K562 (cell line): ENCODE data around the gene SNRNP48. TPM values are rescaled to one million over a fixed set of nuclear protein-coding genes. Genes with fewer than 3 reads are reported as not detected.
A peak's percentile ranks its signal among the peaks of the same experiment; 100 is the strongest.

Experiments used
- BDP1 ChIP-seq: IDR thresholded peaks from 3 replicates; pipeline ENCODE4 v1.6.1; 2011; ENCODE audit not compliant: insufficient read length, insufficient read depth
- BMI1 ChIP-seq: fragments of 150-350 bp; IDR thresholded peaks from 2 replicates; pipeline ENCODE4 v1.6.1; 2014; ENCODE audit warnings: low read length
- CHCHD3 ChIP-seq: fragments of 250-450 bp; sonication (Bioruptor Pico); IDR thresholded peaks from 2 replicates; pipeline ENCODE4 v2.1.2; 2022; ENCODE audit warnings: mild to moderate bottlenecking
- HDAC1 ChIP-seq, 2 experiments: fragments of 450-650 bp; IDR thresholded peaks; 2 replicates each; pipeline ENCODE4 v1.6.1; 2016 to 2017; ENCODE audit warnings: inconsistent platforms in 1 of 2, mild to moderate bottlenecking in 1 of 2, moderate library complexity in 1 of 2
- HSF4 ChIP-seq: fragments of 250-450 bp; sonication (Bioruptor Pico); IDR thresholded peaks from 2 replicates; pipeline ENCODE4 v2.1.2; 2022; ENCODE audit warnings: mild to moderate bottlenecking, moderate library complexity, borderline replicate concordance
- IFI16 ChIP-seq: fragments of 250-450 bp; sonication (Bioruptor Pico); IDR thresholded peaks from 2 replicates; pipeline ENCODE4 v2.1.2; 2022; ENCODE audit warnings: mild to moderate bottlenecking, inconsistent platforms
- NELFE ChIP-seq: IDR thresholded peaks from 2 replicates; pipeline ENCODE4 v1.6.1; 2011; ENCODE audit warnings: mild to moderate bottlenecking; ENCODE audit not compliant: insufficient read depth, insufficient read length
- PRPF4 ChIP-seq: fragments of 200-400 bp; formaldehyde crosslinking; IDR thresholded peaks from one replicate; pipeline ENCODE4 v1.6.1; 2017; ENCODE audit warnings: low read length, low read depth, mild to moderate bottlenecking; ENCODE audit not compliant: insufficient read depth, poor library complexity, severe bottlenecking
- RBM39 ChIP-seq: fragments of 200-400 bp; formaldehyde crosslinking; optimal IDR thresholded peaks from 2 replicates; pipeline ENCODE3; 2018; ENCODE audit warnings: low read depth, low read length
- SRSF7 ChIP-seq: fragments of 200-400 bp; formaldehyde crosslinking; optimal IDR thresholded peaks from 2 replicates; pipeline ENCODE3; 2017; ENCODE audit warnings: mild to moderate bottlenecking, low read depth, low read length
- TRIM28 ChIP-seq: fragments of 450-650 bp; IDR thresholded peaks from 2 replicates; pipeline ENCODE4 v1.6.1; 2017
- ZFP30 ChIP-seq: fragments of 250-450 bp; sonication (Bioruptor Pico); IDR thresholded peaks from 2 replicates; pipeline ENCODE4 v1.8.0; 2022; ENCODE audit warnings: moderate library complexity, mild to moderate bottlenecking, inconsistent platforms, borderline replicate concordance
- ZNF174 ChIP-seq: fragments of 250-450 bp; sonication (Bioruptor Pico); IDR thresholded peaks from 2 replicates; pipeline ENCODE4 v1.4.0; 2020; ENCODE audit warnings: mild to moderate bottlenecking
- ZNF282 ChIP-seq: sonication (generic); formaldehyde crosslinking; IDR thresholded peaks from 2 replicates; pipeline ENCODE4 v1.8.1; 2023; ENCODE audit warnings: missing genetic modification reagents
- ZNF324 ChIP-seq: fragments of 250-450 bp; sonication (Bioruptor Pico); IDR thresholded peaks from 2 replicates; pipeline ENCODE4 v1.4.0; 2020; ENCODE audit warnings: mild to moderate bottlenecking
- ZNF444 ChIP-seq: fragments of 250-450 bp; sonication (Bioruptor Pico); IDR thresholded peaks from 2 replicates; pipeline ENCODE4 v1.4.0; 2020; ENCODE audit warnings: mild to moderate bottlenecking, moderate library complexity
- ZNF644 ChIP-seq: fragments of 200-800 bp; sonication (Bioruptor generic); IDR thresholded peaks from 2 replicates; pipeline ENCODE4 v1.6.1; 2016; ENCODE audit warnings: low read depth, missing genetic modification characterization, missing compliant biosample characterization
- polyA plus RNA-seq, 8 experiments: library from polyadenylated mRNA; depleted of rRNA in 4 of 8; stranded (reverse) in 5 of 8; unstranded in 3 of 8; fragments of >200 nt; fragmentation: Nextera tagmentation in 2 of 8; fragmentation: Illumina TruSeq in 1 of 8; extraction: Ambion mirVana in 2 of 8; extraction: Trizol in 1 of 8; gene quantifications; 2 replicates each; pipeline versions ENCODE4 v1.2.1 to v1.2.3, GENCODE V29; 2011 to 2014; ENCODE audit warnings: inconsistent platforms in 1 of 8, missing spikeins in 1 of 8
- total RNA-seq, 7 experiments: library from RNA; depleted of rRNA in 6 of 7; stranded (reverse); fragments of >200 nt in 6 of 7; fragmentation: Illumina TruSeq in 2 of 7; extraction: Trizol in 2 of 7; gene quantifications; 2 replicates each; pipeline versions ENCODE4 v1.2.1 to v1.2.3, GENCODE V29; 2011 to 2021; ENCODE audit warnings: low replicate concordance in 1 of 7
- TF ChIP-seq, protein P1 (sequence below): sonication (generic); formaldehyde crosslinking; IDR thresholded peaks from 2 replicates; pipeline ENCODE4 v1.8.0; 2023; ENCODE audit warnings: mild to moderate bottlenecking, missing genetic modification reagents
- TF ChIP-seq, protein P2 (sequence below): sonication (generic); formaldehyde crosslinking; IDR thresholded peaks from 2 replicates; pipeline ENCODE4 v1.8.0; 2022; ENCODE audit warnings: missing genetic modification reagents, mild to moderate bottlenecking, borderline replicate concordance
- TF ChIP-seq, protein P3 (sequence below): fragments of 450-650 bp; IDR thresholded peaks from 2 replicates; pipeline ENCODE4 v1.6.1; 2016; ENCODE audit warnings: mild to moderate bottlenecking

SNRNP48 gene
- total and polyA plus RNA-seq, 9 of the 15 experiments (the other 6 are each of a cell fraction or from before 2014, with no cell fraction given), result 6.2 to 32.9 (median 18.6) TPM

DNA sequence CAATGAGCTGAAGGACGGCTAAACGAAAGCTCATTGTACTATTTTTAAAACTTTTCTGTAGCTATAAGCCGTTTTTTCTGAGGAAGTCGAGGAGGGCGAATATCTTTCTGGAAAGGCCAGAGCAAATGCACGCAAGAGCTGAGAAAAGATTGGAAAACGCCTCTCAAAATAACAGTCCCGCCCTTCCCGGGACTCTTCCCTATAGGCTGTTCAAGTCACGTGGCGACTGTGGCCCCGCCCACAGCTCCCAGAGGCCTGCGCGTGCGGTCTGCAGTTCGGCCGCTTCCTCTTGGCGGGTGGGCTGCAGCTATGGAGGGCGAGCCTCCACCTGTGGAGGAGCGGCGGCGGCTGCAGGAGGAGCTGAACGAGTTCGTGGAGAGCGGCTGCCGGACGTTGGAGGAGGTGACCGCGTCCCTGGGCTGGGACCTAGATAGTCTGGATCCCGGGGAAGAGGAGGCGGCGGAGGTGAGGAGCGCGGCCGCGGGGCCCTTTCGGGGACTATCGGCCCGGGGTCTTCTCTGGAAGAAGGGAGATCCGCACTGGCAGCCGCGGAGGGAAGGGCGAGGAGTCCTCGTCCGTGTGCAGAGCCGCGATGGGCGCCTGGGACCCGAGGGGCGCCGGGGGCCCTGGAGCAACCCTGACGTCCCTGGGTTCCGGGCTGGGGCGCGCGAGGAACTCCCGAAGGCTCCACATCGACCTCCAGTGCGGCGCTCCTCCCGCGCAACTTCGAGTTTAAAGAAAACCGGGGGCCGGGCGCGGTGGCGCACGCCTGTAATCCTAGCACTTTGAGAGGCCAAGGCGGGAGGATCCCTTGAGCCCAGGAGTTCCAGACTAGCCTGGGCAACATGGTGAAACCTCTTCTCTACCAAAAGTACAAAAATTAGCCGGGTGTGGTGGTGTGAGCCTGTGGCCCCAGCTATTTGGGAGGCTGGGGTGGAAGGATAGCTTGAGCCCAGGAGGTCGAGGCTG, at the start of gene SNRNP48 (continued):
- TF ChIP-seq, protein P1, sequence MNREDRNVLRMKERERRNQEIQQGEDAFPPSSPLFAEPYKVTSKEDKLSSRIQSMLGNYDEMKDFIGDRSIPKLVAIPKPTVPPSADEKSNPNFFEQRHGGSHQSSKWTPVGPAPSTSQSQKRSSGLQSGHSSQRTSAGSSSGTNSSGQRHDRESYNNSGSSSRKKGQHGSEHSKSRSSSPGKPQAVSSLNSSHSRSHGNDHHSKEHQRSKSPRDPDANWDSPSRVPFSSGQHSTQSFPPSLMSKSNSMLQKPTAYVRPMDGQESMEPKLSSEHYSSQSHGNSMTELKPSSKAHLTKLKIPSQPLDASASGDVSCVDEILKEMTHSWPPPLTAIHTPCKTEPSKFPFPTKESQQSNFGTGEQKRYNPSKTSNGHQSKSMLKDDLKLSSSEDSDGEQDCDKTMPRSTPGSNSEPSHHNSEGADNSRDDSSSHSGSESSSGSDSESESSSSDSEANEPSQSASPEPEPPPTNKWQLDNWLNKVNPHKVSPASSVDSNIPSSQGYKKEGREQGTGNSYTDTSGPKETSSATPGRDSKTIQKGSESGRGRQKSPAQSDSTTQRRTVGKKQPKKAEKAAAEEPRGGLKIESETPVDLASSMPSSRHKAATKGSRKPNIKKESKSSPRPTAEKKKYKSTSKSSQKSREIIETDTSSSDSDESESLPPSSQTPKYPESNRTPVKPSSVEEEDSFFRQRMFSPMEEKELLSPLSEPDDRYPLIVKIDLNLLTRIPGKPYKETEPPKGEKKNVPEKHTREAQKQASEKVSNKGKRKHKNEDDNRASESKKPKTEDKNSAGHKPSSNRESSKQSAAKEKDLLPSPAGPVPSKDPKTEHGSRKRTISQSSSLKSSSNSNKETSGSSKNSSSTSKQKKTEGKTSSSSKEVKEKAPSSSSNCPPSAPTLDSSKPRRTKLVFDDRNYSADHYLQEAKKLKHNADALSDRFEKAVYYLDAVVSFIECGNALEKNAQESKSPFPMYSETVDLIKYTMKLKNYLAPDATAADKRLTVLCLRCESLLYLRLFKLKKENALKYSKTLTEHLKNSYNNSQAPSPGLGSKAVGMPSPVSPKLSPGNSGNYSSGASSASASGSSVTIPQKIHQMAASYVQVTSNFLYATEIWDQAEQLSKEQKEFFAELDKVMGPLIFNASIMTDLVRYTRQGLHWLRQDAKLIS (CRISPR knock-in tag), result 0 out of 2 replicates have a peak, but pooled peaks have one; percentile 54
- TF ChIP-seq ZNF282 (CRISPR knock-in tag) (peak; percentile 42; the same call in 1 of the 2 replicates), NELFE (no peak), PRPF4 (no peak), SRSF7 (no peak), IFI16 (CRISPR knock-in tag) (no peak), RBM39 (no peak), HDAC1 (IDR thresholded peaks at IDR 0.05) (peak in 1 of 2 experiments; percentile 82; a peak in 2 of 4 replicates), ZNF174 (CRISPR knock-in tag) (no peak), BMI1 (no peak), ZNF644 (tag) (no peak), BDP1 (no peak), ZFP30 (CRISPR knock-in tag) (no peak), ZNF444 (CRISPR knock-in tag) (no peak), HSF4 (no peak), TRIM28 (peak; percentile 77; the same call in 1 of the 2 replicates), CHCHD3 (CRISPR knock-in tag) (no peak), ZNF324 (peak; percentile 78; the same call in 1 of the 2 replicates)
- TF ChIP-seq, protein P2, sequence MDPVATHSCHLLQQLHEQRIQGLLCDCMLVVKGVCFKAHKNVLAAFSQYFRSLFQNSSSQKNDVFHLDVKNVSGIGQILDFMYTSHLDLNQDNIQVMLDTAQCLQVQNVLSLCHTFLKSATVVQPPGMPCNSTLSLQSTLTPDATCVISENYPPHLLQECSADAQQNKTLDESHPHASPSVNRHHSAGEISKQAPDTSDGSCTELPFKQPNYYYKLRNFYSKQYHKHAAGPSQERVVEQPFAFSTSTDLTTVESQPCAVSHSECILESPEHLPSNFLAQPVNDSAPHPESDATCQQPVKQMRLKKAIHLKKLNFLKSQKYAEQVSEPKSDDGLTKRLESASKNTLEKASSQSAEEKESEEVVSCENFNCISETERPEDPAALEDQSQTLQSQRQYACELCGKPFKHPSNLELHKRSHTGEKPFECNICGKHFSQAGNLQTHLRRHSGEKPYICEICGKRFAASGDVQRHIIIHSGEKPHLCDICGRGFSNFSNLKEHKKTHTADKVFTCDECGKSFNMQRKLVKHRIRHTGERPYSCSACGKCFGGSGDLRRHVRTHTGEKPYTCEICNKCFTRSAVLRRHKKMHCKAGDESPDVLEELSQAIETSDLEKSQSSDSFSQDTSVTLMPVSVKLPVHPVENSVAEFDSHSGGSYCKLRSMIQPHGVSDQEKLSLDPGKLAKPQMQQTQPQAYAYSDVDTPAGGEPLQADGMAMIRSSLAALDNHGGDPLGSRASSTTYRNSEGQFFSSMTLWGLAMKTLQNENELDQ (CRISPR knock-in tag), result no peak
- TF ChIP-seq, protein P3, sequence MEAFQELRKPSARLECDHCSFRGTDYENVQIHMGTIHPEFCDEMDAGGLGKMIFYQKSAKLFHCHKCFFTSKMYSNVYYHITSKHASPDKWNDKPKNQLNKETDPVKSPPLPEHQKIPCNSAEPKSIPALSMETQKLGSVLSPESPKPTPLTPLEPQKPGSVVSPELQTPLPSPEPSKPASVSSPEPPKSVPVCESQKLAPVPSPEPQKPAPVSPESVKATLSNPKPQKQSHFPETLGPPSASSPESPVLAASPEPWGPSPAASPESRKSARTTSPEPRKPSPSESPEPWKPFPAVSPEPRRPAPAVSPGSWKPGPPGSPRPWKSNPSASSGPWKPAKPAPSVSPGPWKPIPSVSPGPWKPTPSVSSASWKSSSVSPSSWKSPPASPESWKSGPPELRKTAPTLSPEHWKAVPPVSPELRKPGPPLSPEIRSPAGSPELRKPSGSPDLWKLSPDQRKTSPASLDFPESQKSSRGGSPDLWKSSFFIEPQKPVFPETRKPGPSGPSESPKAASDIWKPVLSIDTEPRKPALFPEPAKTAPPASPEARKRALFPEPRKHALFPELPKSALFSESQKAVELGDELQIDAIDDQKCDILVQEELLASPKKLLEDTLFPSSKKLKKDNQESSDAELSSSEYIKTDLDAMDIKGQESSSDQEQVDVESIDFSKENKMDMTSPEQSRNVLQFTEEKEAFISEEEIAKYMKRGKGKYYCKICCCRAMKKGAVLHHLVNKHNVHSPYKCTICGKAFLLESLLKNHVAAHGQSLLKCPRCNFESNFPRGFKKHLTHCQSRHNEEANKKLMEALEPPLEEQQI, result no peak
